HepG2 (cell line): ENCODE data around the gene CMC4. TPM values are rescaled to one million over a fixed set of nuclear protein-coding genes. Genes with fewer than 3 reads are reported as not detected.

Source experiments
- ARHGAP35 ChIP-seq: sonication (generic); formaldehyde crosslinking; IDR thresholded peaks from 2 replicates; pipeline ENCODE4 v1.9.0; 2022; ENCODE audit warnings: mild to moderate bottlenecking, inconsistent platforms, moderate library complexity, missing genetic modification reagents, borderline replicate concordance
- ATF1 ChIP-seq: IDR thresholded peaks from 2 replicates; pipeline ENCODE4 v1.6.1; 2016; ENCODE audit warnings: mild to moderate bottlenecking, control low read depth
- ATF6 ChIP-seq: sonication (generic); formaldehyde crosslinking; conservative IDR thresholded peaks from 2 replicates; pipeline ENCODE4 v1.4.0; 2020; ENCODE audit warnings: missing genetic modification reagents
- NR2C2 ChIP-seq: sonication (generic); formaldehyde crosslinking; IDR thresholded peaks from 2 replicates; pipeline ENCODE4 v1.4.0; 2020; ENCODE audit warnings: missing genetic modification reagents, mild to moderate bottlenecking, moderate library complexity, borderline replicate concordance
- PHF21A ChIP-seq: sonication (generic); formaldehyde crosslinking; IDR thresholded peaks from 2 replicates; pipeline ENCODE4 v1.5.0; 2020; ENCODE audit warnings: mild to moderate bottlenecking, missing genetic modification reagents
- PLRG1 ChIP-seq: fragments of 450-650 bp; conservative IDR thresholded peaks from 2 replicates; pipeline ENCODE4 v1.6.1; 2016
- SRY ChIP-seq: sonication (generic); formaldehyde crosslinking; IDR thresholded peaks from 2 replicates; pipeline ENCODE4 v1.8.0; 2022; ENCODE audit warnings: mild to moderate bottlenecking, missing genetic modification reagents
- TCF7 ChIP-seq: sonication (generic); IDR thresholded peaks from 2 replicates; pipeline ENCODE4 v1.6.1; 2016; ENCODE audit warnings: antibody characterized with exemption, low read depth
- ZNF282 ChIP-seq: fragments of 450-650 bp; IDR thresholded peaks from 2 replicates; pipeline ENCODE4 v1.6.1; 2018; ENCODE audit not compliant: partially characterized antibody
- ZNF530 ChIP-seq: sonication (generic); formaldehyde crosslinking; IDR thresholded peaks from 2 replicates; pipeline ENCODE4 v1.5.0; 2020; ENCODE audit warnings: low read depth, mild to moderate bottlenecking, missing genetic modification reagents
- ZNF605 ChIP-seq: sonication (generic); formaldehyde crosslinking; IDR thresholded peaks from 2 replicates; pipeline ENCODE4 v1.8.0; 2022; ENCODE audit warnings: mild to moderate bottlenecking, missing genetic modification reagents
- ZNF678 ChIP-seq: sonication (generic); formaldehyde crosslinking; IDR thresholded peaks from 2 replicates; pipeline ENCODE4 v1.4.0; 2020; ENCODE audit warnings: mild to moderate bottlenecking, missing genetic modification reagents
- ZSCAN25 ChIP-seq: sonication (generic); formaldehyde crosslinking; IDR thresholded peaks from 2 replicates; pipeline ENCODE4 v1.8.0; 2022; ENCODE audit warnings: mild to moderate bottlenecking, missing genetic modification reagents
- polyA plus RNA-seq, 8 experiments: library from polyadenylated mRNA; depleted of rRNA in 3 of 8; stranded (reverse) in 7 of 8; unstranded in 1 of 8; fragments of >200 nt; fragmentation: Illumina TruSeq in 4 of 8; extraction: Trizol in 4 of 8; gene quantifications; 2 replicates each; pipeline versions ENCODE4 v1.2.1 to v1.2.3, GENCODE V29; 2011 to 2016; ENCODE audit warnings: low read depth in 4 of 8, missing spikeins in 1 of 8, mixed read lengths in 1 of 8; ENCODE audit not compliant: insufficient read depth in 1 of 8
- total RNA-seq, 5 experiments: library from RNA; depleted of rRNA; stranded (reverse); fragments of >200 nt; fragmentation: Illumina TruSeq; extraction: Trizol; gene quantifications; 2 replicates each; pipeline ENCODE4 v1.2.3, GENCODE V29; 2016; ENCODE audit warnings: low read depth in 1 of 5
- TF ChIP-seq, protein P1 (sequence below), 2 experiments: fragments of 450-650 bp in 1 of 2; sonication (generic) in 1 of 2; formaldehyde crosslinking in 1 of 2; IDR thresholded peaks; 2 replicates each; pipeline versions ENCODE4 v1.6.1 to v1.8.0; 2016 to 2022; ENCODE audit warnings: antibody characterized with exemption in 1 of 2, mild to moderate bottlenecking in 1 of 2, missing genetic modification reagents in 1 of 2

Gene CMC4
- total and polyA plus RNA-seq, 2 of the 13 experiments (the other 11 are each of a cell fraction or from before 2014, with no cell fraction given), result 5.6 to 11.5 TPM

- no peak for TF ChIP-seq PLRG1
- no peak for TF ChIP-seq ATF6 (CRISPR knock-in tag)
- TF ChIP-seq, protein P1, sequence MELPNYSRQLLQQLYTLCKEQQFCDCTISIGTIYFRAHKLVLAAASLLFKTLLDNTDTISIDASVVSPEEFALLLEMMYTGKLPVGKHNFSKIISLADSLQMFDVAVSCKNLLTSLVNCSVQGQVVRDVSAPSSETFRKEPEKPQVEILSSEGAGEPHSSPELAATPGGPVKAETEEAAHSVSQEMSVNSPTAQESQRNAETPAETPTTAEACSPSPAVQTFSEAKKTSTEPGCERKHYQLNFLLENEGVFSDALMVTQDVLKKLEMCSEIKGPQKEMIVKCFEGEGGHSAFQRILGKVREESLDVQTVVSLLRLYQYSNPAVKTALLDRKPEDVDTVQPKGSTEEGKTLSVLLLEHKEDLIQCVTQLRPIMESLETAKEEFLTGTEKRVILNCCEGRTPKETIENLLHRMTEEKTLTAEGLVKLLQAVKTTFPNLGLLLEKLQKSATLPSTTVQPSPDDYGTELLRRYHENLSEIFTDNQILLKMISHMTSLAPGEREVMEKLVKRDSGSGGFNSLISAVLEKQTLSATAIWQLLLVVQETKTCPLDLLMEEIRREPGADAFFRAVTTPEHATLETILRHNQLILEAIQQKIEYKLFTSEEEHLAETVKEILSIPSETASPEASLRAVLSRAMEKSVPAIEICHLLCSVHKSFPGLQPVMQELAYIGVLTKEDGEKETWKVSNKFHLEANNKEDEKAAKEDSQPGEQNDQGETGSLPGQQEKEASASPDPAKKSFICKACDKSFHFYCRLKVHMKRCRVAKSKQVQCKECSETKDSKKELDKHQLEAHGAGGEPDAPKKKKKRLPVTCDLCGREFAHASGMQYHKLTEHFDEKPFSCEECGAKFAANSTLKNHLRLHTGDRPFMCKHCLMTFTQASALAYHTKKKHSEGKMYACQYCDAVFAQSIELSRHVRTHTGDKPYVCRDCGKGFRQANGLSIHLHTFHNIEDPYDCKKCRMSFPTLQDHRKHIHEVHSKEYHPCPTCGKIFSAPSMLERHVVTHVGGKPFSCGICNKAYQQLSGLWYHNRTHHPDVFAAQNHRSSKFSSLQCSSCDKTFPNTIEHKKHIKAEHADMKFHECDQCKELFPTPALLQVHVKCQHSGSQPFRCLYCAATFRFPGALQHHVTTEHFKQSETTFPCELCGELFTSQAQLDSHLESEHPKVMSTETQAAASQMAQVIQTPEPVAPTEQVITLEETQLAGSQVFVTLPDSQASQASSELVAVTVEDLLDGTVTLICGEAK (IDR thresholded peaks at IDR 0.05), result no peak
- TF ChIP-seq, protein P1 (CRISPR knock-in tag; IDR thresholded peaks at IDR 0.05), result peak; percentile 41; the same call in 1 of the 2 replicates
- 0 out of 2 replicates have a peak, but pooled peaks have one; percentile 65 for TF ChIP-seq SRY (CRISPR knock-in tag)
- TF ChIP-seq ZSCAN25 (CRISPR knock-in tag), result no peak
- no peak for TF ChIP-seq ZNF282
- no peak for TF ChIP-seq ATF1 (CRISPR knock-in tag)
- no peak for TF ChIP-seq ARHGAP35 (CRISPR knock-in tag)
- peak; percentile 59 for TF ChIP-seq TCF7
- TF ChIP-seq ZNF605, result 0 out of 2 replicates have a peak, but pooled peaks have one; percentile 17
- 0 out of 2 replicates have a peak, but pooled peaks have one; percentile 37 for TF ChIP-seq PHF21A (CRISPR knock-in tag)
- no peak for TF ChIP-seq ZNF530 (CRISPR knock-in tag)
- TF ChIP-seq ZNF678, result no peak
- no peak for TF ChIP-seq NR2C2 (CRISPR knock-in tag)
These were observed 44.0 kb downstream of the CMC4 start, which contains the start of gene FUNDC2 (continued) for GRCh38 chrX:155026727-155027508.
